ENCODE data around the gene PPARD. TPM values are rescaled to one million over a fixed set of nuclear protein-coding genes. Genes with fewer than 3 reads are reported as not detected.
A peak's percentile ranks its signal among the peaks of the same experiment; 100 is the strongest.

PPARD gene
- polyA plus RNA-seq, result 26.3 TPM
- long read RNA-seq, donor 1, transcript PPARD-203 (8 exons, 3,747 nt), result major isoform, 5 of 5 reads
- long read RNA-seq, donor 1, partial matches to known transcripts, result 0 of 5 reads
- long read RNA-seq, donor 1, other reads (novel, unspliced or antisense), result 0 of 5 reads
- long read RNA-seq, donor 2, transcript PPARD-203 (8 exons, 3,747 nt), result major isoform, 8 of 9 reads
- long read RNA-seq, donor 2, partial matches to known transcripts, result 0 of 9 reads
- long read RNA-seq, donor 2, other reads (novel, unspliced or antisense), result 0 of 9 reads
- long read RNA-seq, donor 3, transcript PPARD-203 (8 exons, 3,747 nt), result major isoform, 8 of 67 reads
- long read RNA-seq, donor 3, partial matches to known transcripts, result 58 of 67 reads
- long read RNA-seq, donor 3, other reads (novel, unspliced or antisense), result 0 of 67 reads
- long read RNA-seq, donor 4, partial matches to known transcripts, result 0 of 1 reads
- long read RNA-seq, donor 4, other reads (novel, unspliced or antisense), result 0 of 1 reads
- long read RNA-seq, donor 5, partial matches to known transcripts, result 0 of 2 reads
- long read RNA-seq, donor 5, other reads (novel, unspliced or antisense), result 0 of 2 reads
- long read RNA-seq, donor 6, partial matches to known transcripts, result 6 of 9 reads
- long read RNA-seq, donor 6, other reads (novel, unspliced or antisense), result 0 of 9 reads
- long read RNA-seq, donor 7, partial matches to known transcripts, result 0 of 3 reads
- long read RNA-seq, donor 7, other reads (novel, unspliced or antisense), result 0 of 3 reads
- long read RNA-seq, donor 8, partial matches to known transcripts, result 7 of 10 reads
- long read RNA-seq, donor 8, other reads (novel, unspliced or antisense), result 0 of 10 reads
- long read RNA-seq, donor 9, partial matches to known transcripts, result 0 of 4 reads
- long read RNA-seq, donor 9, other reads (novel, unspliced or antisense), result 0 of 4 reads
- long read RNA-seq, donor 10, transcript PPARD-203 (8 exons, 3,747 nt), result major isoform, 8 of 14 reads
- long read RNA-seq, donor 10, partial matches to known transcripts, result 0 of 14 reads
- long read RNA-seq, donor 10, other reads (novel, unspliced or antisense), result 6 of 14 reads
- long read RNA-seq, donor 11, partial matches to known transcripts, result 0 of 3 reads
- long read RNA-seq, donor 11, other reads (novel, unspliced or antisense), result 0 of 3 reads

- Histone ChIP-seq H3K4me1 (ENCODE audit: control insufficient read depth, insufficient read depth, low read length) (peaks cover 4% of the 10 kb centered on the region), H3K9me3 (ENCODE audit: control insufficient read depth, low read depth, low read length) (no peaks in the 10 kb centered on the region), H3K27me3 (ENCODE audit: control insufficient read depth, insufficient read depth, low read length) (no peaks in the 10 kb centered on the region), H3K36me3 (ENCODE audit: control insufficient read depth, insufficient read depth, low read length) (peaks cover 22% of the 10 kb centered on the region), H3K27ac (ENCODE audit: low read length) (peak within 1 kb of the TSS; percentile 53), H3K4me3 (ENCODE audit: low read length) (peak within 1 kb of the TSS; percentile 86)
- peak; percentile 96 to 97 for DNase-seq
- 0% methylated on average over 3 of the region's 77 CpGs for WGBS (ENCODE audit: insufficient coverage, low lambda C conversion rate)
Observed at GRCh38 chr6:35342258-35343091, at the start of gene PPARD. TSS of gene PPARD (plus strand) at chr6:35342558. CDS start at chr6:35411088, 68,530 bp downstream.

- WGBS (ENCODE audit: insufficient coverage, low lambda C conversion rate), result no CpG with 5 or more reads among the region's 9 CpGs
- H3K9me3 ChIP-seq (ENCODE audit: control insufficient read depth, low read depth, low read length), result no peaks in the 10 kb centered on the region
- peaks cover 15% of the 10 kb centered on the region for H3K4me1 ChIP-seq (ENCODE audit: control insufficient read depth, insufficient read depth, low read length)
- DNase-seq, result no peak
- H3K4me3 ChIP-seq (ENCODE audit: low read length), result no peak overlapping the region
- H3K27me3 ChIP-seq (ENCODE audit: control insufficient read depth, insufficient read depth, low read length), result no peaks in the 10 kb centered on the region
- no peak overlapping the region for H3K27ac ChIP-seq (ENCODE audit: low read length)
- peaks cover 76% of the 10 kb centered on the region for H3K36me3 ChIP-seq (ENCODE audit: control insufficient read depth, insufficient read depth, low read length)
Observed at GRCh38 chr6:35293681-35294080, 48.7 kb upstream of the PPARD start.

GRCh38 chr6:35294308-35294945 is 47.9 kb upstream of the PPARD start:
- DNase-seq, result peak in 1 of 2 donors; percentile 45
- peaks cover 18% of the 10 kb centered on the region for H3K4me1 ChIP-seq (ENCODE audit: control insufficient read depth, insufficient read depth, low read length)
- H3K36me3 ChIP-seq (ENCODE audit: control insufficient read depth, insufficient read depth, low read length), result peaks cover 70% of the 10 kb centered on the region
- H3K4me3 ChIP-seq (ENCODE audit: low read length), result no peak overlapping the region
- 10% methylated on average over 3 of the region's 10 CpGs for WGBS (ENCODE audit: insufficient coverage, low lambda C conversion rate)
- H3K27me3 ChIP-seq (ENCODE audit: control insufficient read depth, insufficient read depth, low read length), result no peaks in the 10 kb centered on the region
- H3K9me3 ChIP-seq (ENCODE audit: control insufficient read depth, low read depth, low read length), result no peaks in the 10 kb centered on the region
- no peak overlapping the region for H3K27ac ChIP-seq (ENCODE audit: low read length)

DNA sequence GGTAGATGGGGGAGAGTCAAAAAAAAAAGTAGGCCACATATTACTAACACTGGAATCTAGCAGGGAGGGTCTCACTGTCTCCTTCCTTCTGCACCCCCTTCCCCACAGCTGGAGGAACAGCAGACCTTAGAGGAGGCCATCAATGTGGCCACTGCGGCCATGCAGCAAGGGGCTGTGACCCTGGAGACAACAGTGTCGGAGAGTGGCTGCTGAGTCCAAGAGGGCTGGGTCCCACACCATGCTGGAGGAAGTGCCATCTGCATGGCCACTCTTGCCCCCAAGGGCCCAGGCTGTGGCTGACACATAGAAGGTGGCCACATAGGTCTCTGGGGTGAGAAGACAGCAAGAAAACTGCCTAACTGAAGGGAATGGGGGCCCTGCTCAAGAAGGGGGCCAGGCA is 47.3 kb upstream of the PPARD start:
- H3K36me3 ChIP-seq (ENCODE audit: control insufficient read depth, insufficient read depth, low read length), result peaks cover 64% of the 10 kb centered on the region
- no peak overlapping the region for H3K27ac ChIP-seq (ENCODE audit: low read length)
- WGBS (ENCODE audit: insufficient coverage, low lambda C conversion rate), result no CpG with 5 or more reads among the region's 2 CpGs
- DNase-seq, result no peak
- H3K27me3 ChIP-seq (ENCODE audit: control insufficient read depth, insufficient read depth, low read length), result no peaks in the 10 kb centered on the region
- no peaks in the 10 kb centered on the region for H3K9me3 ChIP-seq (ENCODE audit: control insufficient read depth, low read depth, low read length)
- peaks cover 24% of the 10 kb centered on the region for H3K4me1 ChIP-seq (ENCODE audit: control insufficient read depth, insufficient read depth, low read length)
- no peak overlapping the region for H3K4me3 ChIP-seq (ENCODE audit: low read length)

DNA sequence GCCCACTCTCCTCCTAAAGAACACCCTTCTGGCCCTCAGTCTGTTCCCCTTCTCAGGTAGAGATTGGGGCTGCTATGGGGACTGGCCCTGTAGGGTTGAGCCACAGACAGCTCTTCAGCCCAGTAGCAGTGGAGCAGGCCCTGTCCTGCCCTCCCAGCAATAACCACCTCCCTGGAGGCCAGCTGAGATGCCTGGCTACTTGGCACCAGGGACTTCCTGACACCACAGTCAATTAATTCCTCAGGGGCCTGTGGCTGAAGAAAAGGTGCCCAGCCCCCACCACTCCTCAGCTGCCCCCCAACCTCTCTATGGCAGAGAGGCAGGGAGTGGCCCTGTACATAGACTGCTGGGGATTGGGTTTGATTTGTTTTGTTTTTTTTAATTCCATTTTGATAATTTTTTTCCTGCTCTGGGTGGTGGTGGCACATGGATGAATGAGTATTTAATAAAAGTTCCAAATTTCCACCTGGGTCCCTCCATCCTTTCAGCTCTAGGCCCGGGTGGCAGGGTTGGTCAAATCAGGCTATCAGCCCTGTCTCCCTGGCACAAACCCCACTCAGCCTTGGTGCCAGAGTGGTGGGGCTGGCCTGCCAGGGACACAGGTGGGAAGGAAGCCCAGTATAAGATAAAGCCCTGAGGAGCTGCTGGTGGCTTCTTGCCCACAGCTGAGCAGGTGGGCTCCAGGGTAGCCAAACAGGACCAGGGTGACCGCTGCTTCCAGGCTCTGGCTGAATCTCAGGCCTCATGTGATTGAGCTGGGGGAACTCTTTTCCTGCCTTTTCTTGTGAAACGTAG is 46.6 kb upstream of the PPARD start:
- peaks cover 25% of the 10 kb centered on the region for H3K4me1 ChIP-seq (ENCODE audit: control insufficient read depth, insufficient read depth, low read length)
- DNase-seq, result no peak
- H3K9me3 ChIP-seq (ENCODE audit: control insufficient read depth, low read depth, low read length), result no peaks in the 10 kb centered on the region
- peaks cover 57% of the 10 kb centered on the region for H3K36me3 ChIP-seq (ENCODE audit: control insufficient read depth, insufficient read depth, low read length)
- no peak overlapping the region for H3K4me3 ChIP-seq (ENCODE audit: low read length)
- WGBS (ENCODE audit: insufficient coverage, low lambda C conversion rate), result no CpG with 5 or more reads among the region's 3 CpGs
- no peak overlapping the region for H3K27ac ChIP-seq (ENCODE audit: low read length)
- H3K27me3 ChIP-seq (ENCODE audit: control insufficient read depth, insufficient read depth, low read length), result no peaks in the 10 kb centered on the region

- no peak for DNase-seq
- H3K9me3 ChIP-seq (ENCODE audit: control insufficient read depth, low read depth, low read length), result no peaks in the 10 kb centered on the region
- peaks cover 44% of the 10 kb centered on the region for H3K36me3 ChIP-seq (ENCODE audit: control insufficient read depth, insufficient read depth, low read length)
- H3K27ac ChIP-seq (ENCODE audit: low read length), result no peak overlapping the region
- H3K4me3 ChIP-seq (ENCODE audit: low read length), result no peak overlapping the region
- peaks cover 25% of the 10 kb centered on the region for H3K4me1 ChIP-seq (ENCODE audit: control insufficient read depth, insufficient read depth, low read length)
- no CpG with 5 or more reads among the region's 6 CpGs for WGBS (ENCODE audit: insufficient coverage, low lambda C conversion rate)
- H3K27me3 ChIP-seq (ENCODE audit: control insufficient read depth, insufficient read depth, low read length), result no peaks in the 10 kb centered on the region
Observed at GRCh38 chr6:35296931-35297600, 45.3 kb upstream of the PPARD start.

GRCh38 chr6:35297601-35298481 is 44.5 kb upstream of the PPARD start, which contains the start of gene DEF6:
TSS of gene DEF6 (plus strand) at chr6:35297818. CDS start at chr6:35297857, 39 bp downstream.
- H3K4me3 ChIP-seq (ENCODE audit: low read length), result peak within 1 kb of the TSS; percentile 49
- H3K27ac ChIP-seq (ENCODE audit: low read length), result peak within 1 kb of the TSS; percentile 2
- WGBS (ENCODE audit: insufficient coverage, low lambda C conversion rate), result no CpG with 5 or more reads among the region's 35 CpGs
- peak; percentile 89 to 90 for DNase-seq
- peaks cover 33% of the 10 kb centered on the region for H3K4me1 ChIP-seq (ENCODE audit: control insufficient read depth, insufficient read depth, low read length)
- H3K27me3 ChIP-seq (ENCODE audit: control insufficient read depth, insufficient read depth, low read length), result no peaks in the 10 kb centered on the region
- no peaks in the 10 kb centered on the region for H3K9me3 ChIP-seq (ENCODE audit: control insufficient read depth, low read depth, low read length)
- H3K36me3 ChIP-seq (ENCODE audit: control insufficient read depth, insufficient read depth, low read length), result peaks cover 36% of the 10 kb centered on the region

DNA sequence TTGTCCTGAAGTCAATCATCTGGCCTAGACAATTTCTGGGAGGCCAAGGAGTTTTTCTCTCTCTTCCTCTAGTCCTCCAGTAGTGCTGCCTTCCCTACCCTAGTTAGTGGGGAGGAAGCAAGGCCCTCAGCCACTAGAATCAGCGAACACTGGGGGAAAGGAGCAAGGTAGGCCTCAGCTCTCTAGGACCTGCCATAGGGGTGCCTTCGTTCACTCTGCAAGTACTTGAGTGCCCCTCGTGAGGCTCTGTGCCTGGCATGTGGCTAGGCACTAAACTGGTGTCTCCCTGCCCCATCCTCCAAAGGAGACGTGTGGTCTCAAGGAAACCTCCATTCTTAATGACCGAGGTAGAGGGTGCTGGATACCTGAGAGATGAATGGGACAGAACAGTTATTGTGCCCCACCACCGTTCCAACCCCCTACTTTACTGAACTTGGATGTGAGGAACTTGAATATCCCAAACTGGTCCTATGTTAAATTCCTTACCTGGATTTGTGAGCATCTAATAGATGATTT is 43.7 kb upstream of the PPARD start:
- H3K27ac ChIP-seq (ENCODE audit: low read length), result no peak overlapping the region

More for the DNA sequence above, 43.7 kb upstream of the PPARD start:
- WGBS (ENCODE audit: insufficient coverage, low lambda C conversion rate), result 100% methylated on average over 1 of the region's 6 CpGs
- Histone ChIP-seq H3K9me3 (ENCODE audit: control insufficient read depth, low read depth, low read length) (no peaks in the 10 kb centered on the region), H3K27me3 (ENCODE audit: control insufficient read depth, insufficient read depth, low read length) (no peaks in the 10 kb centered on the region), H3K4me1 (ENCODE audit: control insufficient read depth, insufficient read depth, low read length) (peaks cover 41% of the 10 kb centered on the region), H3K36me3 (ENCODE audit: control insufficient read depth, insufficient read depth, low read length) (peaks cover 28% of the 10 kb centered on the region), H3K4me3 (ENCODE audit: low read length) (peak overlapping the region; percentile 49)
- DNase-seq, result no peak

Data from large intestine (tissue), 12 donors.